ENCODE results near the gene COMMD9.

DNA sequence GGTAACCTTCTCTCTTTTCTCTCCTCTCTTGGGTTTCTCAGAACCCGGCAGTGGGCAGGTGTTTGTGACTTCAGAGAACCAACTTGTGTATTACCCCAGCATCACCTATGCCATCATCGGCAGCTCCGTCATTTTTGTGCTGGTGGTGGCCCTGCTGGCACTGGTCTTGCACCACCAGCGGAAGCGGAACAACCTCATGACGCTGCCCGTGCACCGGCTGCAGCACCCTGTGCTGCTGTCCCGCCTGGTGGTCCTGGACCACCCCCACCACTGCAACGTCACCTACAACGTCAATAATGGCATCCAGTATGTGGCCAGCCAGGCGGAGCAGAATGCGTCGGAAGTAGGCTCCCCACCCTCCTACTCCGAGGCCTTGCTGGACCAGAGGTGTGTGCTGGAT, 62.2 kb downstream of the COMMD9 start:
- TF ChIP-seq, protein P1, sequence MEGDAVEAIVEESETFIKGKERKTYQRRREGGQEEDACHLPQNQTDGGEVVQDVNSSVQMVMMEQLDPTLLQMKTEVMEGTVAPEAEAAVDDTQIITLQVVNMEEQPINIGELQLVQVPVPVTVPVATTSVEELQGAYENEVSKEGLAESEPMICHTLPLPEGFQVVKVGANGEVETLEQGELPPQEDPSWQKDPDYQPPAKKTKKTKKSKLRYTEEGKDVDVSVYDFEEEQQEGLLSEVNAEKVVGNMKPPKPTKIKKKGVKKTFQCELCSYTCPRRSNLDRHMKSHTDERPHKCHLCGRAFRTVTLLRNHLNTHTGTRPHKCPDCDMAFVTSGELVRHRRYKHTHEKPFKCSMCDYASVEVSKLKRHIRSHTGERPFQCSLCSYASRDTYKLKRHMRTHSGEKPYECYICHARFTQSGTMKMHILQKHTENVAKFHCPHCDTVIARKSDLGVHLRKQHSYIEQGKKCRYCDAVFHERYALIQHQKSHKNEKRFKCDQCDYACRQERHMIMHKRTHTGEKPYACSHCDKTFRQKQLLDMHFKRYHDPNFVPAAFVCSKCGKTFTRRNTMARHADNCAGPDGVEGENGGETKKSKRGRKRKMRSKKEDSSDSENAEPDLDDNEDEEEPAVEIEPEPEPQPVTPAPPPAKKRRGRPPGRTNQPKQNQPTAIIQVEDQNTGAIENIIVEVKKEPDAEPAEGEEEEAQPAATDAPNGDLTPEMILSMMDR (IDR thresholded peaks at IDR 0.05; ENCODE audit: low read length), result no peak
- TF ChIP-seq EZH2 (IDR thresholded peaks at IDR 0.05; ENCODE audit: borderline replicate concordance, low read length), result no peak

Measured in OCI-LY1 (cell line).